CD4-positive, alpha-beta T cell (primary cell): ENCODE data around the gene B9D1. TPM values are rescaled to one million over a fixed set of nuclear protein-coding genes. Genes with fewer than 3 reads are reported as not detected.

Experiments
- ATAC-seq: fragments of 200-7000 bp; cut with Tn5 transposase; one replicate; pipeline ENCODE4 v1.10.0; 2022; ENCODE audit warnings: mild to moderate bottlenecking; ENCODE audit not compliant: poor library complexity
- CTCF ChIA-PET: fragments of 350-600 bp; sonication (Branson Sonifier 250); formaldehyde crosslinking; loops from one replicate; lab custom pipeline; 2021; ENCODE audit warnings: antibody characterized with exemption, inconsistent platforms; lab: Charles Lee
- POLR2A ChIA-PET: fragments of 350-600 bp; sonication (Branson Sonifier 250); formaldehyde crosslinking; loops from one replicate; lab custom pipeline; 2021; ENCODE audit warnings: antibody characterized with exemption, inconsistent platforms; lab: Charles Lee
- DNase-seq, 14 experiments: peaks; one replicate each; pipeline ENCODE4 v3.0.0-alpha.2; 2013 to 2020; ENCODE audit warnings: mixed read lengths in 2 of 14
- H3K27ac ChIP-seq, 2 donors: one replicate each; pipeline versions ENCODE4 v1.5.1 to v1.7.0; 2013; ENCODE audit warnings: low read length in 2 of 2, low read depth in 1 of 2, mild to moderate bottlenecking in 1 of 2
- H3K27me3 ChIP-seq, 2 experiments: 1 replicate in 1 of 2; 2 replicates in 1 of 2; pipeline versions ENCODE4 v1.6.1 to v1.7.0; 2013; ENCODE audit warnings: low read length in 2 of 2, control low read depth in 1 of 2, mild to moderate bottlenecking in 1 of 2, moderate library complexity in 1 of 2; ENCODE audit not compliant: insufficient read depth in 2 of 2, control insufficient read depth in 1 of 2
- H3K36me3 ChIP-seq: one replicate; pipeline ENCODE4 v1.6.1; 2013; ENCODE audit warnings: low read length, control low read depth; ENCODE audit not compliant: insufficient read depth
- H3K4me1 ChIP-seq: one replicate; pipeline ENCODE4 v1.6.1; 2013; ENCODE audit warnings: low read length, control low read depth; ENCODE audit not compliant: insufficient read depth
- H3K4me3 ChIP-seq: one replicate; pipeline ENCODE4 v1.5.1; 2013; ENCODE audit warnings: mild to moderate bottlenecking, low read length, moderate library complexity
- H3K9me3 ChIP-seq, 2 experiments: 1 replicate in 1 of 2; 2 replicates in 1 of 2; pipeline versions ENCODE4 v1.6.1 to v1.7.0; 2013; ENCODE audit warnings: low read length in 2 of 2, mild to moderate bottlenecking in 2 of 2, control low read depth in 1 of 2, moderate library complexity in 1 of 2; ENCODE audit not compliant: control insufficient read depth in 1 of 2, insufficient read depth in 1 of 2
- H3K27ac Mint-ChIP-seq: one replicate; pipeline ENCODE4 v1.8.0; 2020; ENCODE audit warnings: mixed read lengths
- H3K27me3 Mint-ChIP-seq: one replicate; pipeline ENCODE4 v1.8.0; 2021; ENCODE audit warnings: mixed read lengths
- H3K36me3 Mint-ChIP-seq: one replicate; pipeline ENCODE4 v1.8.0; 2021; ENCODE audit warnings: low read depth, mixed read lengths
- H3K4me1 Mint-ChIP-seq: one replicate; pipeline ENCODE4 v1.8.0; 2021; ENCODE audit warnings: low read depth, mixed read lengths
- H3K4me3 Mint-ChIP-seq: one replicate; pipeline ENCODE4 v1.8.0; 2020; ENCODE audit warnings: mild to moderate bottlenecking, mixed read lengths
- H3K9me3 Mint-ChIP-seq: one replicate; pipeline ENCODE4 v1.8.0; 2020; ENCODE audit warnings: mixed read lengths
- intact Hi-C, 2 experiments: fragments of 100-400 bp; cut with DNase I in 1 of 2; cut with micrococcal nuclease in 1 of 2; formaldehyde crosslinking; loops; one replicate each; pipeline versions ENCODE4 v1.15.1 to v1.9.0; 2023 to 2025; cut with DNase I, micrococcal nuclease
- total RNA-seq, 174 experiments: library from RNA in 2 of 174; stranded (reverse) in 2 of 174; gene quantifications; one replicate each; pipeline ENCODE4 v1.2.3 and lab custom pipeline; 2021 to 2026
- TF ChIP-seq, protein P1 (sequence below): fragments of 200-600 bp; IDR thresholded peaks from one replicate; pipeline ENCODE4 v1.8.0; 2022; ENCODE audit warnings: antibody characterized with exemption, mild to moderate bottlenecking

Gene B9D1
- total RNA-seq, 2 experiments from 2014 or later = 0.66 to 0.73 TPM

DNA sequence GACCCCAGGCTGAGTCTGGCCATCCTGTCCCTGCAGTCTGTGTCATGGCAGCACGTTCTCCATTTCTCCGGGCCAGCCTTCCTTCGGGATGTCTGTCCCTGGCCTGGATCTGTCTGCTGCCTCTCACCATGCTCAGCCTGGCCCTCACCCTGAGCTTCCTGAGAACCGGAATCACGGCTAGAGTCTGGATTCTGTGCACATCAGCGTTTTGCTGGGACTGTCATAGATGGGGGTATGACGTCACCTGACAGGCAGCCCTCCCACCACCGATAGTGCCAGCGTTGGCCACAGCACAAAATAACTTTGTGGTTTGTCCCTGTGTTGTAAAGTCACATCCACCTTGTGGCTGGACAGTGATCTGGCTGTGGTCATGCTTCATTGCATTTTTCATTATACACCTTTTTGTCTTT lies 59.2 kb downstream of the B9D1 start:
- Histone ChIP-seq H3K36me3 (no peaks in the 10 kb centered on the region), H3K9me3 (no peaks in the 10 kb centered on the region), H3K4me3 (no peak overlapping the region), H3K4me1 (peaks cover 26% of the 10 kb centered on the region), H3K27me3 (peaks cover 10 to 15% of the 10 kb centered on the region in 2 experiments), H3K27ac (no peak overlapping the region)
- no peaks in the 10 kb centered on the region for H3K36me3 Mint-ChIP-seq
- intact Hi-C loops = no loop called here
- no peak for DNase-seq
- no peak overlapping the region for H3K4me3 Mint-ChIP-seq
- TF ChIP-seq, protein P1, sequence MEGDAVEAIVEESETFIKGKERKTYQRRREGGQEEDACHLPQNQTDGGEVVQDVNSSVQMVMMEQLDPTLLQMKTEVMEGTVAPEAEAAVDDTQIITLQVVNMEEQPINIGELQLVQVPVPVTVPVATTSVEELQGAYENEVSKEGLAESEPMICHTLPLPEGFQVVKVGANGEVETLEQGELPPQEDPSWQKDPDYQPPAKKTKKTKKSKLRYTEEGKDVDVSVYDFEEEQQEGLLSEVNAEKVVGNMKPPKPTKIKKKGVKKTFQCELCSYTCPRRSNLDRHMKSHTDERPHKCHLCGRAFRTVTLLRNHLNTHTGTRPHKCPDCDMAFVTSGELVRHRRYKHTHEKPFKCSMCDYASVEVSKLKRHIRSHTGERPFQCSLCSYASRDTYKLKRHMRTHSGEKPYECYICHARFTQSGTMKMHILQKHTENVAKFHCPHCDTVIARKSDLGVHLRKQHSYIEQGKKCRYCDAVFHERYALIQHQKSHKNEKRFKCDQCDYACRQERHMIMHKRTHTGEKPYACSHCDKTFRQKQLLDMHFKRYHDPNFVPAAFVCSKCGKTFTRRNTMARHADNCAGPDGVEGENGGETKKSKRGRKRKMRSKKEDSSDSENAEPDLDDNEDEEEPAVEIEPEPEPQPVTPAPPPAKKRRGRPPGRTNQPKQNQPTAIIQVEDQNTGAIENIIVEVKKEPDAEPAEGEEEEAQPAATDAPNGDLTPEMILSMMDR = no peak
- ChIA-PET CTCF (no interaction called here), POLR2A (no interaction called here)
- H3K9me3 Mint-ChIP-seq = no peaks in the 10 kb centered on the region
- H3K27ac Mint-ChIP-seq = no peak overlapping the region
- H3K27me3 Mint-ChIP-seq = peaks cover 33% of the 10 kb centered on the region
- no peak for ATAC-seq
- H3K4me1 Mint-ChIP-seq = peaks cover 24% of the 10 kb centered on the region

DNA sequence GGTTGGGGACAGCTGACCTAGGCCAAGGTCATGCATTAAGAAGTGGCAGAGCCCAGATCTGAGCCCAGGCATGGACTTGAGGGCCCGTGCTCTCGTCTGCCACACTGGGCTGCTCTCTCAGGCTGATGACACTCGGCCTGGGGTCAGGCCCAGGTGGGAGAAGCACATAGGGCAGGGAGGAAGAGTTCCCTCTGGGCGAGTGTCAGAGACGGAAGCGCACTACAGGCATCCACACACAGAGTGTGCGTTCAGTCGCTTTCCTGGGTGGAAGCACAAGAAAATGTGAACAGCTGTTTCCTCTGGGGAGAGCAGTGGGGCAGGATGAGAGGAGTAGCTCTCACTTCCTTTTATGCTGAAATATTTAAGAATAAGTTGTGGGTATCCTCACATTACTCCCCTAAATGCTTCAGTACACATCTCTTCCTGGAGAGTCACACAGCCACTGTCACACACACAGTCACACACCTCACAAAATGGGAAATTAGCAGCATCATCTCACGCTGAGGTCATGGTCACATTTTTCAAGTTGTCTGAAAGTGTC lies 59.7 kb downstream of the B9D1 start:
- H3K36me3 Mint-ChIP-seq = no peaks in the 10 kb centered on the region
- H3K27ac ChIP-seq = no peak overlapping the region
- peaks cover 6 to 13% of the 10 kb centered on the region in 2 experiments for H3K27me3 ChIP-seq
- ChIA-PET POLR2A (no interaction called here), CTCF (no interaction called here)
- H3K4me1 ChIP-seq = peaks cover 26% of the 10 kb centered on the region
- H3K9me3 ChIP-seq = no peaks in the 10 kb centered on the region
- H3K4me1 Mint-ChIP-seq = peaks cover 23% of the 10 kb centered on the region
- intact Hi-C loops = no loop called here
- H3K36me3 ChIP-seq = no peaks in the 10 kb centered on the region
- H3K4me3 ChIP-seq = no peak overlapping the region
- peaks cover 28% of the 10 kb centered on the region for H3K27me3 Mint-ChIP-seq
- no peak overlapping the region for H3K27ac Mint-ChIP-seq
- H3K4me3 Mint-ChIP-seq = no peak overlapping the region
- DNase-seq = peak in 2 of 14 experiments; percentile 36 to 44
- TF ChIP-seq, protein P1 = no peak
- ATAC-seq = no peak
- no peaks in the 10 kb centered on the region for H3K9me3 Mint-ChIP-seq

DNA sequence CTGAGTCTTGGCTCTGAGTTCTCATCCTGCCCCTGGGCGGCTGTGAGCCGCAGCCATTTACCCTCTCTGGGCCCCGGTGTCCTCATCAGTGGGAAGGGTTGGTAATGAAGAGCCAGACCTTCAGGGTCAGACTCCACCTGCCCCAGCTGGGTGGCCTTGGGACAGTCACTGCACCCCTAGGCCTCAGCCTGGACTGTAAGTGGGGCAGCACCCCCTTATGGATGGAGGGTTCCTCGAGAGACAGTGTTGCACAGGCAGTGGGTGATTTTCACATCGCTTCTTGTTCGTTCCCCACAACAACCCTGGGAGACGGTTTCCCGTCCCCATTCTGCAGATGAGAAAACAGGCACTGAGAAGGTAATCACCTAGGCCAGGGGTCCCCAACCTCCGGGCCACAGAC lies 60.5 kb downstream of the B9D1 start:
- Histone ChIP-seq H3K4me1 (peaks cover 26% of the 10 kb centered on the region), H3K4me3 (no peak overlapping the region), H3K9me3 (no peaks in the 10 kb centered on the region), H3K36me3 (no peaks in the 10 kb centered on the region), H3K27me3 (peaks cover 0 to 7% of the 10 kb centered on the region in 2 experiments), H3K27ac (no peak overlapping the region)
- Mint-ChIP-seq H3K4me1 (peaks cover 19% of the 10 kb centered on the region), H3K27me3 (peaks cover 23% of the 10 kb centered on the region), H3K36me3 (no peaks in the 10 kb centered on the region), H3K4me3 (no peak overlapping the region), H3K27ac (no peak overlapping the region), H3K9me3 (no peaks in the 10 kb centered on the region)
- DNase-seq = no peak
- ChIA-PET POLR2A (no interaction called here), CTCF (no interaction called here)
- intact Hi-C loops = no loop called here
- ATAC-seq = no peak
- TF ChIP-seq, protein P1 = no peak
